Tibial nerve (tissue), 3 donors: ENCODE measurements around the gene MYO18B.

Experiments used
- CTCF ChIP-seq, 5 experiments: fragments of 200-600 bp in 3 of 5; fragments of 450-650 bp in 2 of 5; sonication (generic) in 3 of 5; IDR thresholded peaks; one replicate each; pipeline ENCODE4 v1.5.1; 2016 to 2019; ENCODE audit warnings: antibody characterized with exemption in 5 of 5, mild to moderate bottlenecking in 3 of 5, moderate library complexity in 2 of 5
- POLR2A ChIP-seq, 2 donors: fragments of 450-650 bp; IDR thresholded peaks; one replicate each; pipeline ENCODE4 v1.6.1; 2017; ENCODE audit warnings: antibody characterized with exemption in 2 of 2, mild to moderate bottlenecking in 2 of 2, moderate library complexity in 2 of 2

- TF ChIP-seq CTCF (IDR thresholded peaks at IDR 0.05), result no peak
- no peak for TF ChIP-seq POLR2A (IDR thresholded peaks at IDR 0.05)
Measured at GRCh38 chr22:25969286-25969685, 227.3 kb downstream of the MYO18B start.
